ENCODE data around the gene ZBTB20.

ZBTB20 gene

GRCh38 chr3:114608293-114608692 is 538.8 kb downstream of the ZBTB20 start:
- Histone ChIP-seq H3K4me3 (ENCODE audit: low read depth in 1 of 2, low read length in 2 of 2) (no peak overlapping the region), H3K27me3 (ENCODE audit: insufficient read depth, low read length, poor library complexity) (no peaks in the 10 kb centered on the region), H3K9ac (ENCODE audit: low read depth, low read length) (no peak overlapping the region), H3K9me3 (ENCODE audit: insufficient read depth, low read length, severe bottlenecking) (no peaks in the 10 kb centered on the region), H2AFZ (ENCODE audit: low read depth, low read length) (no peak overlapping the region), H3K27ac (ENCODE audit: low read length) (no peak overlapping the region), H3K4me1 (ENCODE audit: insufficient read depth, low read length) (no peaks in the 10 kb centered on the region), H3K36me3 (ENCODE audit: insufficient read depth, low read length) (no peaks in the 10 kb centered on the region), H4K20me1 (ENCODE audit: insufficient read depth, low read length) (no peaks in the 10 kb centered on the region), H3K79me2 (ENCODE audit: insufficient read depth, low read length) (no peaks in the 10 kb centered on the region), H3K4me2 (ENCODE audit: insufficient read depth, low read length) (no peak overlapping the region)
- ATAC-seq (ENCODE audit: insufficient read depth, low read depth) (no peak), DNase-seq (no peak)
- TF ChIP-seq CTCF (IDR thresholded peaks at IDR 0.05; ENCODE audit: borderline replicate concordance, extremely low read depth, low read length, poor library complexity, severe bottlenecking) = no peak
- TF ChIP-seq EZH2 (IDR thresholded peaks at IDR 0.05; ENCODE audit: borderline replicate concordance, low read depth, low read length, severe bottlenecking) = no peak

- TF ChIP-seq EZH2 (IDR thresholded peaks at IDR 0.05; ENCODE audit: borderline replicate concordance, low read depth, low read length, severe bottlenecking) = no peak
- no peak for TF ChIP-seq CTCF (IDR thresholded peaks at IDR 0.05; ENCODE audit: borderline replicate concordance, extremely low read depth, low read length, poor library complexity, severe bottlenecking)
- Histone ChIP-seq H4K20me1 (ENCODE audit: insufficient read depth, low read length) (no peaks in the 10 kb centered on the region), H2AFZ (ENCODE audit: low read depth, low read length) (no peak overlapping the region), H3K4me2 (ENCODE audit: insufficient read depth, low read length) (no peak overlapping the region), H3K4me3 (ENCODE audit: low read depth in 1 of 2, low read length in 2 of 2) (no peak overlapping the region), H3K9ac (ENCODE audit: low read depth, low read length) (no peak overlapping the region), H3K36me3 (ENCODE audit: insufficient read depth, low read length) (no peaks in the 10 kb centered on the region), H3K9me3 (ENCODE audit: insufficient read depth, low read length, severe bottlenecking) (no peaks in the 10 kb centered on the region), H3K4me1 (ENCODE audit: insufficient read depth, low read length) (no peaks in the 10 kb centered on the region), H3K27me3 (ENCODE audit: insufficient read depth, low read length, poor library complexity) (no peaks in the 10 kb centered on the region), H3K27ac (ENCODE audit: low read length) (no peak overlapping the region), H3K79me2 (ENCODE audit: insufficient read depth, low read length) (no peaks in the 10 kb centered on the region)
- DNase-seq (no peak), ATAC-seq (ENCODE audit: insufficient read depth, low read depth) (no peak)
These were observed 540.8 kb downstream of the ZBTB20 start for GRCh38 chr3:114606336-114606735.

GRCh38 chr3:114600571-114600970 is 546.5 kb downstream of the ZBTB20 start:
- Histone ChIP-seq H3K4me3 (ENCODE audit: low read depth in 1 of 2, low read length in 2 of 2) (no peak overlapping the region), H3K4me2 (ENCODE audit: insufficient read depth, low read length) (no peak overlapping the region), H3K4me1 (ENCODE audit: insufficient read depth, low read length) (no peaks in the 10 kb centered on the region), H3K9me3 (ENCODE audit: insufficient read depth, low read length, severe bottlenecking) (no peaks in the 10 kb centered on the region), H3K27me3 (ENCODE audit: insufficient read depth, low read length, poor library complexity) (no peaks in the 10 kb centered on the region), H2AFZ (ENCODE audit: low read depth, low read length) (no peak overlapping the region), H3K36me3 (ENCODE audit: insufficient read depth, low read length) (no peaks in the 10 kb centered on the region), H3K27ac (ENCODE audit: low read length) (no peak overlapping the region), H4K20me1 (ENCODE audit: insufficient read depth, low read length) (no peaks in the 10 kb centered on the region), H3K79me2 (ENCODE audit: insufficient read depth, low read length) (no peaks in the 10 kb centered on the region), H3K9ac (ENCODE audit: low read depth, low read length) (no peak overlapping the region)
- DNase-seq (no peak), ATAC-seq (ENCODE audit: insufficient read depth, low read depth) (no peak)
- no peak for TF ChIP-seq CTCF (IDR thresholded peaks at IDR 0.05; ENCODE audit: borderline replicate concordance, extremely low read depth, low read length, poor library complexity, severe bottlenecking)
- TF ChIP-seq EZH2 (IDR thresholded peaks at IDR 0.05; ENCODE audit: borderline replicate concordance, low read depth, low read length, severe bottlenecking) = no peak

GRCh38 chr3:114597871-114598270 is 549.2 kb downstream of the ZBTB20 start:
- no peaks in the 10 kb centered on the region for H3K36me3 ChIP-seq (ENCODE audit: insufficient read depth, low read length)
- TF ChIP-seq CTCF (IDR thresholded peaks at IDR 0.05; ENCODE audit: borderline replicate concordance, extremely low read depth, low read length, poor library complexity, severe bottlenecking) (no peak), EZH2 (IDR thresholded peaks at IDR 0.05; ENCODE audit: borderline replicate concordance, low read depth, low read length, severe bottlenecking) (no peak)
- H3K79me2 ChIP-seq (ENCODE audit: insufficient read depth, low read length) = no peaks in the 10 kb centered on the region
- DNase-seq = no peak
- no peak overlapping the region for H3K4me3 ChIP-seq (ENCODE audit: low read depth in 1 of 2, low read length in 2 of 2)
- no peaks in the 10 kb centered on the region for H3K4me1 ChIP-seq (ENCODE audit: insufficient read depth, low read length)
- H3K9ac ChIP-seq (ENCODE audit: low read depth, low read length) = no peak overlapping the region
- no peak overlapping the region for H3K27ac ChIP-seq (ENCODE audit: low read length)
- ATAC-seq (ENCODE audit: insufficient read depth, low read depth) = no peak
- H3K27me3 ChIP-seq (ENCODE audit: insufficient read depth, low read length, poor library complexity) = no peaks in the 10 kb centered on the region
- H2AFZ ChIP-seq (ENCODE audit: low read depth, low read length) = no peak overlapping the region
- no peaks in the 10 kb centered on the region for H3K9me3 ChIP-seq (ENCODE audit: insufficient read depth, low read length, severe bottlenecking)
- H4K20me1 ChIP-seq (ENCODE audit: insufficient read depth, low read length) = no peaks in the 10 kb centered on the region
- no peak overlapping the region for H3K4me2 ChIP-seq (ENCODE audit: insufficient read depth, low read length)

Measured in DND-41 (cell line).